Measurements from ENCODE around the gene FBXL7. TPM values are rescaled to one million over a fixed set of nuclear protein-coding genes. Genes with fewer than 3 reads are reported as not detected.

Gene FBXL7
- total and polyA plus RNA-seq, 2 experiments from 2014 or later, result 4.5 to 15.2 TPM

GRCh38 chr5:15700373-15700772 is 200.4 kb downstream of the FBXL7 start:
- no peaks in the 10 kb centered on the region for H3K27me3 ChIP-seq (ENCODE audit: insufficient read depth)
- H3K36me3 Mint-ChIP-seq (ENCODE audit: low read depth), result no peaks in the 10 kb centered on the region
- H3K27me3 Mint-ChIP-seq (ENCODE audit: insufficient read depth, low read depth, poor library complexity), result no peaks in the 10 kb centered on the region
- no peaks in the 10 kb centered on the region for H3K9me2 ChIP-seq (ENCODE audit: insufficient read depth)
- H3K4me2 ChIP-seq, result no peak overlapping the region
- no peak for TF ChIP-seq EZH2phosphoT487 (IDR thresholded peaks at IDR 0.05; ENCODE audit: unreplicated experiment)
- no peak for TF ChIP-seq STAT1 (IDR thresholded peaks at IDR 0.05; ENCODE audit: unreplicated experiment)
- no peak for TF ChIP-seq ZNF114 (CRISPR knock-in tag; IDR thresholded peaks at IDR 0.05)
- no peak for TF ChIP-seq ETS1 (IDR thresholded peaks at IDR 0.05)
- TF ChIP-seq ZNF462 (CRISPR knock-in tag; IDR thresholded peaks at IDR 0.05), result no peak
- no peak for TF ChIP-seq POLR2AphosphoS5 (IDR thresholded peaks at IDR 0.05; ENCODE audit: low read depth)
- no peak for TF ChIP-seq REST (IDR thresholded peaks at IDR 0.05; ENCODE audit: unreplicated experiment)
- no peak for TF ChIP-seq CREB1 (CRISPR knock-in tag; IDR thresholded peaks at IDR 0.05; ENCODE audit: low read depth)
- TF ChIP-seq CTCF (conservative IDR thresholded peaks at IDR 0.05; ENCODE audit: low read depth in 2 of 2), result no peak
- no peak overlapping the region for H2AFZ ChIP-seq
- H3K4me1 ChIP-seq (ENCODE audit: insufficient read depth), result peaks cover 31% of the 10 kb centered on the region
- ATAC-seq (no peak), DNase-seq (ENCODE audit: low spot score) (no peak)
- no peaks in the 10 kb centered on the region for H4K20me1 ChIP-seq (replicated peaks; ENCODE audit: insufficient read depth)
- H3K4me3 ChIP-seq, result no peak overlapping the region
- H3K4me1 Mint-ChIP-seq, result peaks cover 21% of the 10 kb centered on the region
- no peak overlapping the region for H3K27ac Mint-ChIP-seq
- H3F3A ChIP-seq (replicated peaks; ENCODE audit: low read depth), result no peaks in the 10 kb centered on the region
- no peak overlapping the region for H3K27ac ChIP-seq (ENCODE audit: low read depth)
- peaks cover 8% of the 10 kb centered on the region for H3K79me2 ChIP-seq (replicated peaks; ENCODE audit: insufficient read depth)
- H3K9me3 Mint-ChIP-seq, result no peaks in the 10 kb centered on the region
- no peaks in the 10 kb centered on the region for H3K36me3 ChIP-seq (ENCODE audit: insufficient read depth)
- H3K4me3 Mint-ChIP-seq, result no peak overlapping the region
